GM23338 (cell line): ENCODE data around the gene CCNB1. TPM values are rescaled to one million over a fixed set of nuclear protein-coding genes. Genes with fewer than 3 reads are reported as not detected.

Experiments used
- ATAC-seq: fragments of 200-7000 bp; cut with Tn5 transposase; 3 replicates; pipeline ENCODE4 v1.9.1; 2020
- DNase-seq: peaks from one replicate; pipeline ENCODE4 v3.0.0-alpha.2; 2015; ENCODE audit warnings: low spot score
- H2AFZ ChIP-seq: fragments of 200-600 bp; sonication (generic); 2 replicates; pipeline ENCODE4 v1.8.0; 2016; ENCODE audit warnings: antibody characterized with exemption, mild to moderate bottlenecking, moderate library complexity
- H3F3A ChIP-seq: fragments of 200-600 bp; sonication (generic); replicated peaks from 2 replicates; pipeline ENCODE4 v1.8.0; 2017; ENCODE audit warnings: antibody characterized with exemption, mixed run types, low read depth
- H3K27ac ChIP-seq: fragments of 200-600 bp; sonication (generic); 2 replicates; pipeline ENCODE4 v1.6.1; 2016; ENCODE audit warnings: low read depth
- H3K27me3 ChIP-seq: fragments of 200-600 bp; sonication (generic); 2 replicates; pipeline ENCODE4 v1.8.0; 2016; ENCODE audit warnings: mild to moderate bottlenecking, mixed run types, moderate library complexity; ENCODE audit not compliant: insufficient read depth
- H3K36me3 ChIP-seq: fragments of 200-600 bp; sonication (generic); 2 replicates; pipeline ENCODE4 v1.8.0; 2016; ENCODE audit warnings: mild to moderate bottlenecking; ENCODE audit not compliant: insufficient read depth
- H3K4me1 ChIP-seq: fragments of 200-600 bp; sonication (generic); 2 replicates; pipeline ENCODE4 v1.8.0; 2016; ENCODE audit warnings: mild to moderate bottlenecking, moderate library complexity; ENCODE audit not compliant: insufficient read depth
- H3K4me2 ChIP-seq: fragments of 200-600 bp; sonication (generic); 2 replicates; pipeline ENCODE4 v1.7.1; 2017; ENCODE audit warnings: mixed run types
- H3K4me3 ChIP-seq: fragments of 200-600 bp; sonication (generic); 2 replicates; pipeline ENCODE4 v1.6.1; 2016; ENCODE audit warnings: mixed run types
- H3K79me2 ChIP-seq: fragments of 200-600 bp; sonication (generic); replicated peaks from 2 replicates; pipeline ENCODE4 v1.8.0; 2017; ENCODE audit warnings: mild to moderate bottlenecking; ENCODE audit not compliant: insufficient read depth
- H3K9me2 ChIP-seq: fragments of 200-600 bp; sonication (generic); 2 replicates; pipeline ENCODE4 v1.8.0; 2017; ENCODE audit not compliant: insufficient read depth
- H4K20me1 ChIP-seq: fragments of 200-600 bp; sonication (generic); replicated peaks from 2 replicates; pipeline ENCODE4 v1.8.0; 2017; ENCODE audit warnings: mild to moderate bottlenecking; ENCODE audit not compliant: insufficient read depth
- H3K27ac Mint-ChIP-seq: 2 replicates; pipeline ENCODE4 v1.8.0; 2020; ENCODE audit warnings: inconsistent platforms, mild to moderate bottlenecking, moderate library complexity, mixed read lengths
- H3K27me3 Mint-ChIP-seq: 3 replicates; pipeline ENCODE4 v1.8.0; 2022; ENCODE audit warnings: low read depth, mild to moderate bottlenecking, moderate library complexity, mixed read lengths, inconsistent platforms; ENCODE audit not compliant: insufficient read depth, poor library complexity
- H3K36me3 Mint-ChIP-seq: 3 replicates; pipeline ENCODE4 v1.8.0; 2021; ENCODE audit warnings: low read depth, mild to moderate bottlenecking, inconsistent platforms, moderate library complexity, mixed read lengths
- H3K4me1 Mint-ChIP-seq: 3 replicates; pipeline ENCODE4 v1.8.0; 2020; ENCODE audit warnings: mild to moderate bottlenecking, inconsistent platforms, mixed read lengths
- H3K4me3 Mint-ChIP-seq: 3 replicates; pipeline ENCODE4 v1.8.0; 2021; ENCODE audit warnings: moderate library complexity, mild to moderate bottlenecking, inconsistent platforms, mixed read lengths
- H3K9me3 Mint-ChIP-seq: 3 replicates; pipeline ENCODE4 v1.8.0; 2020; ENCODE audit warnings: moderate library complexity, mild to moderate bottlenecking, inconsistent platforms, mixed read lengths
- CREB1 ChIP-seq: fragments of 250-450 bp; sonication (Bioruptor Pico); IDR thresholded peaks from 2 replicates; pipeline ENCODE4 v1.5.0; 2020; ENCODE audit warnings: low read depth, mild to moderate bottlenecking, moderate library complexity
- CTCF ChIP-seq, 2 experiments: fragments of 200-600 bp in 1 of 2; sonication (generic) in 1 of 2; conservative IDR thresholded peaks; 2 replicates each; pipeline versions ENCODE4 v1.5.1 to v1.6.1; 2016 to 2017; ENCODE audit warnings: antibody characterized with exemption in 2 of 2, low read depth in 2 of 2, mild to moderate bottlenecking in 2 of 2, moderate library complexity in 1 of 2
- ETS1 ChIP-seq: IDR thresholded peaks from 2 replicates; pipeline ENCODE4 v1.6.1; 2016; ENCODE audit warnings: antibody characterized with exemption
- EZH2phosphoT487 ChIP-seq: fragments of 200-600 bp; sonication (generic); IDR thresholded peaks from one replicate; pipeline ENCODE4 v1.8.1; 2018; ENCODE audit warnings: antibody characterized with exemption; ENCODE audit not compliant: unreplicated experiment
- POLR2AphosphoS5 ChIP-seq: IDR thresholded peaks from 2 replicates; pipeline ENCODE4 v1.6.1; 2016; ENCODE audit warnings: antibody characterized with exemption, low read depth
- REST ChIP-seq: IDR thresholded peaks from one replicate; pipeline ENCODE4 v1.6.1; 2018; ENCODE audit warnings: antibody characterized with exemption; ENCODE audit not compliant: unreplicated experiment
- STAT1 ChIP-seq: IDR thresholded peaks from one replicate; pipeline ENCODE4 v1.6.1; 2016; ENCODE audit warnings: antibody characterized with exemption; ENCODE audit not compliant: unreplicated experiment
- ZNF331 ChIP-seq: fragments of 250-450 bp; sonication (Bioruptor Pico); IDR thresholded peaks from 2 replicates; pipeline ENCODE4 v1.5.0; 2020; ENCODE audit warnings: low read depth, mild to moderate bottlenecking, moderate library complexity
- ZNF462 ChIP-seq: fragments of 250-450 bp; sonication (Bioruptor Pico); IDR thresholded peaks from 2 replicates; pipeline ENCODE4 v1.5.0; 2020; ENCODE audit warnings: mild to moderate bottlenecking, moderate library complexity
- polyA plus RNA-seq: library from polyadenylated mRNA; unstranded; fragments of >200 nt; fragmentation: Nextera tagmentation; extraction: Ambion mirVana; gene quantifications from 2 replicates; pipeline ENCODE4 v1.2.1, GENCODE V29; 2016
- total RNA-seq: library from RNA; depleted of rRNA; stranded (reverse); fragments of >200 nt; shearing (Covaris generic); gene quantifications from 2 replicates; pipeline ENCODE4 v1.2.3, GENCODE V29; 2014

CCNB1 gene
- total and polyA plus RNA-seq, 2 experiments from 2014 or later = 273 to 400 TPM

GRCh38 chr5:69211200-69211599 is 44.2 kb downstream of the CCNB1 start (continued):
- no peak for TF ChIP-seq ZNF462 (CRISPR knock-in tag)
- no peak for TF ChIP-seq ZNF331 (CRISPR knock-in tag)

- Histone ChIP-seq H3K36me3 (peaks cover 9% of the 10 kb centered on the region; the same call in 1 of the 2 replicates), H3F3A (no peaks in the 10 kb centered on the region), H3K79me2 (no peaks in the 10 kb centered on the region), H3K4me3 (no peak overlapping the region), H3K4me2 (no peak overlapping the region), H3K4me1 (no peaks in the 10 kb centered on the region), H3K27ac (no peak overlapping the region), H3K9me2 (no peaks in the 10 kb centered on the region), H2AFZ (no peak overlapping the region), H3K27me3 (no peaks in the 10 kb centered on the region), H4K20me1 (no peaks in the 10 kb centered on the region)
- no peak overlapping the region for H3K27ac Mint-ChIP-seq
- H3K36me3 Mint-ChIP-seq = peaks cover 52% of the 10 kb centered on the region
- H3K4me1 Mint-ChIP-seq = peaks cover 1% of the 10 kb centered on the region; the same call in 1 of the 3 replicates
- TF ChIP-seq STAT1 (no peak), REST (no peak), ETS1 (no peak), CTCF (conservative IDR thresholded peaks at IDR 0.05; ENCODE audit: low read depth in 2 of 2) (no peak), CREB1 (CRISPR knock-in tag) (no peak), POLR2AphosphoS5 (no peak), EZH2phosphoT487 (no peak)
- peaks cover 3% of the 10 kb centered on the region for H3K27me3 Mint-ChIP-seq
- no peak for ATAC-seq
- H3K4me3 Mint-ChIP-seq = no peak overlapping the region
- DNase-seq = no peak
- no peaks in the 10 kb centered on the region for H3K9me3 Mint-ChIP-seq
Measured at GRCh38 chr5:69212022-69212421, 45.1 kb downstream of the CCNB1 start.
